ENCODE data around the gene PLB1.

PLB1 gene

DNA sequence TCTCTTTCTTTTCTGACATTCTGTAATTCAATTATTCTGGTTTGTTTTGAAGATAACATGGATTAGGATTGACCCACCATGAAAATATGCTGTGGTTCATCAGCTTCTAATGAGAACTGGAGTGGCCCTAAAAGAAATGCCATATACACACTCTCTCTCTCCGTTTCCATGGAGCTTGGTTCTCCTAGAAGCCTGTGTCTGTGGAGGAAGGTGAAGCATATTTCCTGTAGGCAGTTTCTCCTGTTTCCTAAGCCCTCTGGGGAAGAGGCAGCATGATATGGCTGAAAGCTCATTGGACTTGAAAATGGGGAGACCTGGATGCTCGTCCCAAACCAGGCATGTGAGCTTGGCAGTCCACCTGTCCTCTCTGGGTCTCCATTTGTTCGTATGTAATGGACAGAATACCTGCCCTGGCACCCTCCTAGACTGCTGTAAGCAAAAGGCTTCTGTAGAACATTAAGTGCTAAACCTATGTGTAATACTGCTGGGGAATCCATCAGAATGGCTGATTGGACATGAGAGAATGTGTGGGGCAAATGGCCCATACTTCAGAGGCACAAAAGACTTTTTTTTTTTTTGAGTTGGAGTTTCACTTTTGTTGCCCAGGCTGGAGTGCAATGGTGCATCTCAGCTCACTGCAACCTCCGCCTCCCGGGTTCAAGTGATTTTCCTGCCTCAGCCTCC is 180.4 kb downstream of the PLB1 start:
- no peaks in the 10 kb centered on the region for H3K36me3 ChIP-seq (replicated peaks; ENCODE audit: insufficient read depth, low read length)
- no peak overlapping the region for H3K4me2 ChIP-seq (ENCODE audit: low read depth, low read length)
- no peaks in the 10 kb centered on the region for H3F3A ChIP-seq (ENCODE audit: insufficient read depth, low read length)
- no peaks in the 10 kb centered on the region for H3K9me3 ChIP-seq (replicated peaks; ENCODE audit: insufficient read depth, low read length)
- TF ChIP-seq EZH2phosphoT487 (IDR thresholded peaks at IDR 0.05; ENCODE audit: low read length) (no peak), EZH2 (optimal IDR thresholded peaks at IDR 0.05; ENCODE audit: low read depth, low read length) (no peak)
- TF ChIP-seq, protein P1, sequence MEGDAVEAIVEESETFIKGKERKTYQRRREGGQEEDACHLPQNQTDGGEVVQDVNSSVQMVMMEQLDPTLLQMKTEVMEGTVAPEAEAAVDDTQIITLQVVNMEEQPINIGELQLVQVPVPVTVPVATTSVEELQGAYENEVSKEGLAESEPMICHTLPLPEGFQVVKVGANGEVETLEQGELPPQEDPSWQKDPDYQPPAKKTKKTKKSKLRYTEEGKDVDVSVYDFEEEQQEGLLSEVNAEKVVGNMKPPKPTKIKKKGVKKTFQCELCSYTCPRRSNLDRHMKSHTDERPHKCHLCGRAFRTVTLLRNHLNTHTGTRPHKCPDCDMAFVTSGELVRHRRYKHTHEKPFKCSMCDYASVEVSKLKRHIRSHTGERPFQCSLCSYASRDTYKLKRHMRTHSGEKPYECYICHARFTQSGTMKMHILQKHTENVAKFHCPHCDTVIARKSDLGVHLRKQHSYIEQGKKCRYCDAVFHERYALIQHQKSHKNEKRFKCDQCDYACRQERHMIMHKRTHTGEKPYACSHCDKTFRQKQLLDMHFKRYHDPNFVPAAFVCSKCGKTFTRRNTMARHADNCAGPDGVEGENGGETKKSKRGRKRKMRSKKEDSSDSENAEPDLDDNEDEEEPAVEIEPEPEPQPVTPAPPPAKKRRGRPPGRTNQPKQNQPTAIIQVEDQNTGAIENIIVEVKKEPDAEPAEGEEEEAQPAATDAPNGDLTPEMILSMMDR (IDR thresholded peaks at IDR 0.05; ENCODE audit: low read length), result no peak
- H3K9me2 ChIP-seq (replicated peaks; ENCODE audit: insufficient read depth, low read length), result no peaks in the 10 kb centered on the region
- H3K9ac ChIP-seq (ENCODE audit: low read length), result no peak overlapping the region
- DNase-seq, result no peak
- H3K79me2 ChIP-seq (ENCODE audit: low read length), result no peaks in the 10 kb centered on the region
- no peaks in the 10 kb centered on the region for H3K27me3 ChIP-seq (replicated peaks; ENCODE audit: insufficient read depth, low read length)
- no peak overlapping the region for H3K4me3 ChIP-seq (ENCODE audit: low read length)
- H2AFZ ChIP-seq (ENCODE audit: low read length), result no peak overlapping the region
- H3K4me1 ChIP-seq (ENCODE audit: low read length), result peaks cover 11% of the 10 kb centered on the region
- H4K20me1 ChIP-seq (ENCODE audit: insufficient read depth, low read length), result no peaks in the 10 kb centered on the region
- H3K27ac ChIP-seq (ENCODE audit: low read length), result no peak overlapping the region

DNA sequence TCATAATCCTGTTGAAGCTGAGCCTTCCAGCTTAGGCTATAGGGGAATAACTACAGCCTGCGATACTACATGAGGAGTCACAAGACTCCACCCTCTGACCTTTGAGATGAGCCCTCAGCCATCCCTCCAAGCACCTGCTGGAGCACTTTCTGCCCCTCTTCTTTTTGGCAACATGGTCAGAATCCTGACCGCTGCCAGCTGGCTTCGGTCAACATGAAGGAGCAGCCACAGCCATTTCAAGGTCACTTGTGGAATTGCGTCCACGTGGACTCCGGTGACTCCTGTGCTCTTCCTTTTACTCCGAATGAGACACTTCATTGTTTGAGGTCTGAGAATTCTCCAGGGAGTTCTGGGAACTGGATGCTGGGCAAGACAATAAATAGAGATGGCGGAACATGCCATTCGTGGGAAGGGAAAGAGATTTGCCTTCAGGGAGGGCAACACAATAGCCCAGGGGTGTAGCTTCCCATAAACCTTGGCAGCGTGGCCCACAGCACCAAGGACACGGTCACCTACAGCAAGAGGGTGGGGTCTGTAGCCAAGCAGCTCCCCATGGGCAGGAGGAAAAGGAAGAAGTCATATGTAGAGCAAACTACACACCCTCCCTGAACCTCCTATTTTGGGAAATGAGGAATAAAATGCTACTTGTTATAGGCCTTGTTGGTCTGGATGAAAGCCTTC is 182.5 kb downstream of the PLB1 start:
- no peaks in the 10 kb centered on the region for H3K27me3 ChIP-seq (replicated peaks; ENCODE audit: insufficient read depth, low read length)
- no peaks in the 10 kb centered on the region for H3K36me3 ChIP-seq (replicated peaks; ENCODE audit: insufficient read depth, low read length)
- H2AFZ ChIP-seq (ENCODE audit: low read length), result no peak overlapping the region

DNA sequence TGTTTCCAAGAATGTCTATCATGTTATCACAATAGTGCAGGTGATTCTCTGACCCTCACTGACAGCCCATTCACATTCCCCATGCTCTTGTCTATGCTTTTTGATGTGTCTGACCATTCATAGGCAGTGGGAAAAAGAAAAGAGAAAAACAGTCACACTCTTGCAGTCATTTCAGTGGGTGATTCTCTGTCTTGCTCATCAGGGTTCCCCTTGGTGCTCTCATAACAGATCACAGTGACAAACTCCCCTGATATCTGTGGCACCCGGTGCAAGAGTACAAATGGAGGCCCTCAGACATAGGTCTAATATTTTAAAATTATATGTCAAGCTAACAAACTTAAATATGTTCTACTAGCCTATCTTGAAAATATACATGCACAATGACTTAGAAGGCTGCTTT is 183.1 kb downstream of the PLB1 start:
- no peaks in the 10 kb centered on the region for H4K20me1 ChIP-seq (ENCODE audit: insufficient read depth, low read length)
- no peak overlapping the region for H3K4me3 ChIP-seq (ENCODE audit: low read length)
- no peaks in the 10 kb centered on the region for H3K27me3 ChIP-seq (replicated peaks; ENCODE audit: insufficient read depth, low read length)
- H3K36me3 ChIP-seq (replicated peaks; ENCODE audit: insufficient read depth, low read length), result no peaks in the 10 kb centered on the region
- H3F3A ChIP-seq (ENCODE audit: insufficient read depth, low read length), result no peaks in the 10 kb centered on the region
- no peaks in the 10 kb centered on the region for H3K9me3 ChIP-seq (replicated peaks; ENCODE audit: insufficient read depth, low read length)
- no peak overlapping the region for H3K27ac ChIP-seq (ENCODE audit: low read length)
- TF ChIP-seq, protein P1 (IDR thresholded peaks at IDR 0.05; ENCODE audit: low read length), result no peak
- no peak for TF ChIP-seq EZH2phosphoT487 (IDR thresholded peaks at IDR 0.05; ENCODE audit: low read length)
- TF ChIP-seq EZH2 (optimal IDR thresholded peaks at IDR 0.05; ENCODE audit: low read depth, low read length), result no peak
- no peaks in the 10 kb centered on the region for H3K9me2 ChIP-seq (replicated peaks; ENCODE audit: insufficient read depth, low read length)
- no peak overlapping the region for H2AFZ ChIP-seq (ENCODE audit: low read length)
- no peak overlapping the region for H3K9ac ChIP-seq (ENCODE audit: low read length)
- DNase-seq, result no peak
- peaks cover 18% of the 10 kb centered on the region for H3K4me1 ChIP-seq (ENCODE audit: low read length)
- no peak overlapping the region for H3K4me2 ChIP-seq (ENCODE audit: low read depth, low read length)
- H3K79me2 ChIP-seq (ENCODE audit: low read length), result no peaks in the 10 kb centered on the region

More for the DNA sequence above, 182.5 kb downstream of the PLB1 start:
- no peaks in the 10 kb centered on the region for H3K9me3 ChIP-seq (replicated peaks; ENCODE audit: insufficient read depth, low read length)
- no peaks in the 10 kb centered on the region for H3K9me2 ChIP-seq (replicated peaks; ENCODE audit: insufficient read depth, low read length)
- no peak overlapping the region for H3K4me2 ChIP-seq (ENCODE audit: low read depth, low read length)
- no peaks in the 10 kb centered on the region for H3K79me2 ChIP-seq (ENCODE audit: low read length)
- no peak overlapping the region for H3K9ac ChIP-seq (ENCODE audit: low read length)
- no peaks in the 10 kb centered on the region for H4K20me1 ChIP-seq (ENCODE audit: insufficient read depth, low read length)
- no peaks in the 10 kb centered on the region for H3F3A ChIP-seq (ENCODE audit: insufficient read depth, low read length)
- TF ChIP-seq EZH2phosphoT487 (IDR thresholded peaks at IDR 0.05; ENCODE audit: low read length), result no peak
- no peak for TF ChIP-seq EZH2 (optimal IDR thresholded peaks at IDR 0.05; ENCODE audit: low read depth, low read length)
- TF ChIP-seq, protein P1 (IDR thresholded peaks at IDR 0.05; ENCODE audit: low read length), result no peak
- H3K27ac ChIP-seq (ENCODE audit: low read length), result no peak overlapping the region
- peaks cover 18% of the 10 kb centered on the region for H3K4me1 ChIP-seq (ENCODE audit: low read length)
- DNase-seq, result no peak
- no peak overlapping the region for H3K4me3 ChIP-seq (ENCODE audit: low read length)

Measured in MM.1S (cell line).